Measurements from ENCODE around the gene ZNF474. TPM values are rescaled to one million over a fixed set of nuclear protein-coding genes. Genes with fewer than 3 reads are reported as not detected.
A peak's percentile ranks its signal among the peaks of the same experiment; 100 is the strongest.

Gene ZNF474
- total RNA-seq, 1 donor from 2014 or later: 0.45 TPM

DNA sequence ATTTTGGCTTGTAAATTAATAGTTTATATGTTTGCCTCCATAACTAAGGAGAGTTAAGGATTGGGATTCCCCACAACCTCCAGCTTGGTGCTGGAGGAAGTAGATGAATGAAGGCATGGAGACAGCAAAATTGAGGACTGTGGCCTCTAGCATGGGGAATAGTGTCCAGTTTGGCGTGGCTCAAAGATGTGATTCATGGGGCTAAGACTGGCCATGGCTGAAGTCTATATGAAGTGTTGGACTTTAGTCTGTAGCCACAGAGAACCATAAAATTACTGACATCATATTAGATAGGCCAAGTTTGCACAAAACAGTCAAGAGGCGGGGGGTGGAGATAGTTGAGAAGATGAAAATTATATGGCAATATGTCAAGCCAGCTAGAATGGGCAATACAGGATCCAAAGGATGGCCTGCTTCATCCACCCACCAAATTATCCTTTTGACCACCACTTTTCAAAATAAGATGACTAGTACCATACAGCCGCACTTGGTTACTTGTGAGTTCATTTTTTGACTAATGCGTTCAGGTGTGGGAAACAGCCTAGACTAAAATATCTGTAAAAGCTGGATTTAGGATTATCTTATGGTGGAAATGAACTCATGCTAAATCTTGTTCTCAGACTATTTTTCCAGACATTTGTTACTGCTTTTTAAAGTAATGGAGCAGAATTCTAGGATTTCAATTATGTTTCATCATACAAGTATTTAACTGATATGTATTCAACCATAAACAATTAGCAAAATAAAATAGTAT, 40.2 kb downstream of the ZNF474 start:
- no peak overlapping the region for H3K4me2 ChIP-seq (ENCODE audit: low read length)
- Mint-ChIP-seq H3K9me3 (ENCODE audit: unreplicated experiment) (no peaks in the 10 kb centered on the region), H3K27me3 (ENCODE audit: low read depth, unreplicated experiment) (no peaks in the 10 kb centered on the region), H3K36me3 (ENCODE audit: low read depth, unreplicated experiment) (no peaks in the 10 kb centered on the region), H3K27ac (ENCODE audit: unreplicated experiment) (no peak overlapping the region), H3K4me1 (ENCODE audit: low read depth, unreplicated experiment) (peaks cover 21% of the 10 kb centered on the region), H3K4me3 (ENCODE audit: unreplicated experiment) (no peak overlapping the region)
- H4K20me1 ChIP-seq (ENCODE audit: insufficient read depth, low read length): no peaks in the 10 kb centered on the region
- FAIRE-seq (peak; percentile 84), DNase-seq (ENCODE audit: low read depth) (peak; percentile 71)
- H3K36me3 ChIP-seq (ENCODE audit: insufficient read depth, low read length): no peaks in the 10 kb centered on the region
- no peak for TF ChIP-seq CTCF (IDR thresholded peaks at IDR 0.05; ENCODE audit: insufficient read depth, low read depth, low read length)
- H3K27ac ChIP-seq (ENCODE audit: low read depth, low read length): peak overlapping the region; percentile 70
- no peaks in the 10 kb centered on the region for H3K27me3 ChIP-seq (ENCODE audit: insufficient read depth, low read length)
- H2AFZ ChIP-seq (ENCODE audit: low read depth, low read length): no peak overlapping the region
- H3K4me3 ChIP-seq (ENCODE audit: insufficient read depth, low read depth, low read length): no peak overlapping the region
- H3K79me2 ChIP-seq (ENCODE audit: insufficient read depth, low read length): no peaks in the 10 kb centered on the region
- H3K9me3 ChIP-seq (ENCODE audit: insufficient read depth, low read depth, low read length): no peaks in the 10 kb centered on the region
- H3K4me1 ChIP-seq (ENCODE audit: insufficient read depth, low read length): peaks cover 27% of the 10 kb centered on the region
- no peak overlapping the region for H3K9ac ChIP-seq (ENCODE audit: low read length)

DNA sequence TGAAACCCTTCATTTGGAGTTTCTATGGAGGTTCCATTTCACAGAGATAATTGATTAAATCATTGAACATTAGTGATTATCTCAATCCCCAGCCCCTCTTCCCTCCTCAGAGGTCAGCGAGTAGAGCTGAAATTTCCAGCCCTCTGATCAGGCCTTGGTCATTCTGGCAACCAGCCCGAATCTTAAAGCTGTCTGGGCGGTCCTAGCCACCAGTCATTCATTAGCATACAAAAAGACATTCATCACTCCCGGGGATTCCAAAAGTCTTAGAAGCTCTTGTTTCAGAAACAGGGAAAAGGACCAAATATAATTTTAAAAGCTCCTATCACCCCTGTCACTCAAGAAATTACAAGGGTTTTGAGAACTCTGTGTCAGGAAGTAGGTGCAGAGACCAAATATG, 41.3 kb downstream of the ZNF474 start:
- Histone ChIP-seq H3K79me2 (ENCODE audit: insufficient read depth, low read length) (no peaks in the 10 kb centered on the region), H3K27ac (ENCODE audit: low read depth, low read length) (peak overlapping the region; percentile 70), H3K4me2 (ENCODE audit: low read length) (peak overlapping the region; percentile 15), H3K4me3 (ENCODE audit: insufficient read depth, low read depth, low read length) (no peak overlapping the region), H3K4me1 (ENCODE audit: insufficient read depth, low read length) (peaks cover 18% of the 10 kb centered on the region), H4K20me1 (ENCODE audit: insufficient read depth, low read length) (no peaks in the 10 kb centered on the region), H3K9ac (ENCODE audit: low read length) (no peak overlapping the region), H3K36me3 (ENCODE audit: insufficient read depth, low read length) (no peaks in the 10 kb centered on the region), H3K27me3 (ENCODE audit: insufficient read depth, low read length) (no peaks in the 10 kb centered on the region), H3K9me3 (ENCODE audit: insufficient read depth, low read depth, low read length) (no peaks in the 10 kb centered on the region), H2AFZ (ENCODE audit: low read depth, low read length) (no peak overlapping the region)
- Mint-ChIP-seq H3K27me3 (ENCODE audit: low read depth, unreplicated experiment) (no peaks in the 10 kb centered on the region), H3K27ac (ENCODE audit: unreplicated experiment) (peak overlapping the region; percentile 50), H3K4me3 (ENCODE audit: unreplicated experiment) (no peak overlapping the region), H3K36me3 (ENCODE audit: low read depth, unreplicated experiment) (no peaks in the 10 kb centered on the region), H3K9me3 (ENCODE audit: unreplicated experiment) (no peaks in the 10 kb centered on the region), H3K4me1 (ENCODE audit: low read depth, unreplicated experiment) (peaks cover 16% of the 10 kb centered on the region)
- TF ChIP-seq CTCF (IDR thresholded peaks at IDR 0.05; ENCODE audit: insufficient read depth, low read depth, low read length) (no peak), EZH2 (IDR thresholded peaks at IDR 0.05; ENCODE audit: insufficient read depth, low read length) (no peak)
- DNase-seq (ENCODE audit: low read depth) (peak; percentile 73), FAIRE-seq (peak; percentile 52)

- no peaks in the 10 kb centered on the region for H3K36me3 Mint-ChIP-seq (ENCODE audit: low read depth, unreplicated experiment)
- no peak overlapping the region for H2AFZ ChIP-seq (ENCODE audit: low read depth, low read length)
- H3K36me3 ChIP-seq (ENCODE audit: insufficient read depth, low read length): no peaks in the 10 kb centered on the region
- no peak overlapping the region for H3K4me2 ChIP-seq (ENCODE audit: low read length)
- peaks cover 20% of the 10 kb centered on the region for H3K4me1 Mint-ChIP-seq (ENCODE audit: low read depth, unreplicated experiment)
- no peak overlapping the region for H3K4me3 Mint-ChIP-seq (ENCODE audit: unreplicated experiment)
- H3K9me3 Mint-ChIP-seq (ENCODE audit: unreplicated experiment): no peaks in the 10 kb centered on the region
- no peaks in the 10 kb centered on the region for H3K9me3 ChIP-seq (ENCODE audit: insufficient read depth, low read depth, low read length)
- H4K20me1 ChIP-seq (ENCODE audit: insufficient read depth, low read length): no peaks in the 10 kb centered on the region
- no peaks in the 10 kb centered on the region for H3K79me2 ChIP-seq (ENCODE audit: insufficient read depth, low read length)
- H3K9ac ChIP-seq (ENCODE audit: low read length): no peak overlapping the region
- H3K27me3 ChIP-seq (ENCODE audit: insufficient read depth, low read length): no peaks in the 10 kb centered on the region
- peaks cover 14% of the 10 kb centered on the region for H3K4me1 ChIP-seq (ENCODE audit: insufficient read depth, low read length)
- DNase-seq (ENCODE audit: low read depth) (no peak), FAIRE-seq (peak; percentile 41)
- H3K27ac ChIP-seq (ENCODE audit: low read depth, low read length): no peak overlapping the region
- no peak overlapping the region for H3K4me3 ChIP-seq (ENCODE audit: insufficient read depth, low read depth, low read length)
- H3K27ac Mint-ChIP-seq (ENCODE audit: unreplicated experiment): no peak overlapping the region
- no peaks in the 10 kb centered on the region for H3K27me3 Mint-ChIP-seq (ENCODE audit: low read depth, unreplicated experiment)
- TF ChIP-seq EZH2 (IDR thresholded peaks at IDR 0.05; ENCODE audit: insufficient read depth, low read length) (no peak), CTCF (IDR thresholded peaks at IDR 0.05; ENCODE audit: insufficient read depth, low read depth, low read length) (no peak)
Measured at GRCh38 chr5:122172207-122172606, 42.9 kb downstream of the ZNF474 start.

All from astrocyte (in vitro differentiated cells and primary cell).